GM12878 (cell line): Measurements from ENCODE around the gene C6orf52. TPM values are rescaled to one million over a fixed set of nuclear protein-coding genes. Genes with fewer than 3 reads are reported as not detected.

ENCODE experiments used
- ATAC-seq: fragments of 200-7000 bp; cut with Tn5 transposase; 3 replicates; pipeline ENCODE4 v1.9.1; 2020; ENCODE audit warnings: mild to moderate bottlenecking, moderate library complexity
- BruUV-seq: library from RNA; stranded (reverse); fragments of 400-500 nt; replicated peaks from 2 replicates; lab custom pipeline; 2021; lab: Mats Ljungman, UMichigan
- CTCF ChIA-PET: fragments of 300-600 bp; sonication (Branson Sonifier 250); formaldehyde crosslinking; extraction: SDS; loops from one replicate; lab custom pipeline; 2021; ENCODE audit warnings: inconsistent platforms; lab: Yijun Ruan, JAX
- POLR2A ChIA-PET: fragments of 350-600 bp; formaldehyde crosslinking; extraction: SDS; loops from one replicate; lab custom pipeline; 2021; ENCODE audit warnings: inconsistent platforms; lab: Charles Lee
- RAD21 ChIA-PET: fragments of 300-600 bp; sonication (Branson Sonifier 250); formaldehyde crosslinking; loops from one replicate; lab custom pipeline; 2023; ENCODE audit warnings: antibody characterized with exemption; ENCODE audit not compliant: unreplicated experiment; lab: Charles Lee
- SMC1A ChIA-PET: fragments of 300-600 bp; sonication (Branson Sonifier 250); formaldehyde crosslinking; loops from one replicate; lab custom pipeline; 2023; ENCODE audit not compliant: unreplicated experiment, uncharacterized antibody; lab: Charles Lee
- DNase-seq: peaks from one replicate; pipeline ENCODE4 v3.0.0-alpha.2; 2011; ENCODE audit warnings: low read depth, low spot score
- FAIRE-seq: peaks from 3 replicates; lab custom pipeline; 2011; peaks lifted over from hg19 to GRCh38; lab: Jason Lieb, UNC
- H2AFZ ChIP-seq: 2 replicates; pipeline ENCODE4 v1.6.0; 2011; ENCODE audit warnings: low read depth, low read length, control low read depth; ENCODE audit not compliant: control insufficient read depth
- H3K27ac ChIP-seq: 2 replicates; pipeline ENCODE4 v1.5.1; 2011; ENCODE audit warnings: control low read depth; ENCODE audit not compliant: control insufficient read depth, insufficient read depth
- H3K27me3 ChIP-seq, 2 experiments: replicated peaks in 1 of 2; 2 replicates each; pipeline versions ENCODE4 v1.6.0 to v1.6.1; 2011; ENCODE audit warnings: low read length in 1 of 2; ENCODE audit not compliant: control insufficient read depth in 2 of 2, insufficient read depth in 2 of 2
- H3K36me3 ChIP-seq, 2 experiments: 2 replicates each; pipeline ENCODE4 v1.5.1; 2011; ENCODE audit warnings: low read length in 1 of 2; ENCODE audit not compliant: control insufficient read depth in 2 of 2, insufficient read depth in 2 of 2
- H3K4me1 ChIP-seq: 2 replicates; pipeline ENCODE4 v1.6.1; 2011; ENCODE audit warnings: mild to moderate bottlenecking, low read length, moderate library complexity, mixed read lengths; ENCODE audit not compliant: control insufficient read depth, insufficient read depth
- H3K4me2 ChIP-seq: 2 replicates; pipeline ENCODE4 v1.6.0; 2011; ENCODE audit warnings: control low read depth; ENCODE audit not compliant: control insufficient read depth, insufficient read depth
- H3K4me3 ChIP-seq: fragments of 200-600 bp; sonication (generic); 2 replicates; pipeline ENCODE4 v1.5.1; 2016
- H3K79me2 ChIP-seq: 2 replicates; pipeline ENCODE4 v1.6.0; 2011; ENCODE audit warnings: low read length; ENCODE audit not compliant: control insufficient read depth, insufficient read depth
- H3K9ac ChIP-seq: 2 replicates; pipeline ENCODE4 v1.8.0; 2011; ENCODE audit warnings: low read length, control low read depth, mixed read lengths; ENCODE audit not compliant: control insufficient read depth, insufficient read depth
- H3K9me3 ChIP-seq: replicated peaks from 3 replicates; pipeline ENCODE4 v1.5.1; 2011; ENCODE audit warnings: mild to moderate bottlenecking, low read length; ENCODE audit not compliant: control insufficient read depth, insufficient read depth
- H4K20me1 ChIP-seq: 2 replicates; pipeline ENCODE4 v1.6.0; 2011; ENCODE audit not compliant: control insufficient read depth, insufficient read depth
- BMI1 ChIP-seq: fragments of 450-650 bp; IDR thresholded peaks from 2 replicates; pipeline ENCODE4 v1.6.1; 2016; ENCODE audit warnings: mild to moderate bottlenecking, moderate library complexity, borderline replicate concordance
- CHD2 ChIP-seq: IDR thresholded peaks from 2 replicates; pipeline ENCODE4 v1.6.1; 2011; ENCODE audit warnings: low read depth, low read length, improper control_type of control experiment, borderline replicate concordance
- CUX1 ChIP-seq: IDR thresholded peaks from 2 replicates; pipeline ENCODE4 v1.6.1; 2012; ENCODE audit warnings: improper control_type of control experiment, low read depth, low read length; ENCODE audit not compliant: insufficient replicate concordance
- EED ChIP-seq: sonication (generic); IDR thresholded peaks from 2 replicates; pipeline ENCODE4 v1.6.1; 2016; ENCODE audit warnings: antibody characterized with exemption, low read depth
- HCFC1 ChIP-seq: fragments of 150-350 bp; IDR thresholded peaks from 2 replicates; pipeline ENCODE4 v1.6.1; 2014; ENCODE audit warnings: low read length
- NR2C2 ChIP-seq: IDR thresholded peaks from 2 replicates; pipeline ENCODE4 v1.6.1; 2011; ENCODE audit warnings: borderline replicate concordance, low read depth; ENCODE audit not compliant: control insufficient read depth, insufficient read length
- POLR2AphosphoS5 ChIP-seq: IDR thresholded peaks from 2 replicates; pipeline ENCODE4 v1.6.1; 2011; ENCODE audit warnings: mild to moderate bottlenecking, low read length, inconsistent platforms
- SMAD5 ChIP-seq: IDR thresholded peaks from 2 replicates; pipeline ENCODE4 v1.6.1; 2016; ENCODE audit warnings: antibody characterized with exemption, low read depth
- USF1 ChIP-seq: IDR thresholded peaks from 2 replicates; pipeline ENCODE4 v1.6.1; 2011; ENCODE audit warnings: borderline replicate concordance, low read depth, mild to moderate bottlenecking, moderate library complexity, mixed read lengths, low read length; ENCODE audit not compliant: insufficient read depth; ENCODE audit errors: extremely low read length
- YY1 ChIP-seq: IDR thresholded peaks from 2 replicates; pipeline ENCODE4 v1.6.1; 2011; ENCODE audit warnings: low read depth, mild to moderate bottlenecking, low read length
- ZNF207 ChIP-seq: fragments of 450-650 bp; IDR thresholded peaks from 2 replicates; pipeline ENCODE4 v1.6.1; 2014; ENCODE audit warnings: antibody characterized with exemption, mild to moderate bottlenecking, borderline replicate concordance
- ZSCAN29 ChIP-seq: fragments of 450-650 bp; IDR thresholded peaks from 2 replicates; pipeline ENCODE4 v1.6.1; 2017; ENCODE audit warnings: mild to moderate bottlenecking, moderate library complexity
- WGBS: methylation state at CpG from one replicate; pipeline ENCODE4 v1.1.6; 2016; ENCODE audit warnings: low lambda C conversion rate; ENCODE audit not compliant: insufficient replicate concordance, insufficient coverage; ENCODE audit errors: missing lambda C conversion rate; 5-methylcytosine and 5-hydroxymethylcytosine counted together
- in situ Hi-C: fragments of 300-500 bp; cut with MboI; formaldehyde crosslinking; loops from 9 replicates; pipeline ENCODE4 v1.14.3; 2018; ENCODE audit warnings: mixed read lengths
- intact Hi-C: fragments of 100-400 bp; cut with micrococcal nuclease; formaldehyde crosslinking; loops from one replicate; pipeline ENCODE4 v1.14.2; 2022; ENCODE audit not compliant: unreplicated experiment
- polyA plus RNA-seq, 11 experiments: library from polyadenylated mRNA; depleted of rRNA in 4 of 11; unstranded in 6 of 11; stranded (reverse) in 5 of 11; fragments of >200 nt; fragmentation: Nextera tagmentation in 4 of 11; fragmentation: Illumina TruSeq in 1 of 11; extraction: Ambion mirVana in 4 of 11; extraction: Trizol in 1 of 11; gene quantifications; 1 replicate in 1 of 11; 2 replicates in 10 of 11; pipeline versions ENCODE4 v1.2.1 to v1.2.3, GENCODE V29; 2011 to 2016; ENCODE audit warnings: inconsistent platforms in 2 of 11, missing spikeins in 2 of 11, low read depth in 1 of 11
- total RNA-seq, 4 experiments: library from RNA; depleted of rRNA in 3 of 4; stranded (reverse); fragments of >200 nt in 3 of 4; fragmentation: Illumina TruSeq in 1 of 4; extraction: Trizol in 1 of 4; gene quantifications; 2 replicates each; pipeline versions ENCODE4 v1.2.1 to v1.2.3, GENCODE V29; 2013 to 2021

Gene C6orf52
- total and polyA plus RNA-seq, 10 of the 15 experiments (the other 5 are each of a cell fraction or from before 2014, with no cell fraction given), result 2.7 to 15.1 (median 4.9) TPM

- no peak overlapping the region for H3K9ac ChIP-seq
- no peak for DNase-seq
- ATAC-seq, result no peak
- H3K27ac ChIP-seq, result no peak overlapping the region
- FAIRE-seq, result no peak
- H3K4me1 ChIP-seq, result no peaks in the 10 kb centered on the region
- in situ Hi-C loops, result no loop called here
- intact Hi-C loops, result no loop called here
- no peaks in the 10 kb centered on the region; the same call in 2 of the 3 replicates for H3K9me3 ChIP-seq
- SMC1A ChIA-PET, result no interaction called here
- H3K79me2 ChIP-seq, result no peaks in the 10 kb centered on the region
- POLR2A ChIA-PET, result interaction anchor here (0.6 kb wide), 1 partner anchor 472 kb away, joined by 3 read pairs; no protein-coding TSS in a partner anchor
- CTCF ChIA-PET, result no interaction called here
- no peak overlapping the region for H2AFZ ChIP-seq
- TF ChIP-seq EED (no peak), CHD2 (no peak), ZNF207 (no peak), HCFC1 (no peak)
- TF ChIP-seq, all 136 proteins: peak for 0
- Histone ChIP-seq H4K20me1 (no peaks in the 10 kb centered on the region), H3K4me3 (no peak overlapping the region), H3K36me3 (no peaks in the 10 kb centered on the region), H3K4me2 (no peak overlapping the region), H3K27me3 (no peaks in the 10 kb centered on the region)
- RAD21 ChIA-PET, result no interaction called here
- BruUV-seq, result no TSS peak
These were observed 45.6 kb upstream of the C6orf52 start for GRCh38 chr6:10740061-10740460.

GRCh38 chr6:10736731-10737130 is 42.3 kb upstream of the C6orf52 start:
- ATAC-seq (no peak), FAIRE-seq (no peak), DNase-seq (no peak)
- no peaks in the 10 kb centered on the region for H4K20me1 ChIP-seq
- in situ Hi-C loops, result no loop called here
- H3K27ac ChIP-seq, result no peak overlapping the region
- no peaks in the 10 kb centered on the region for H3K4me1 ChIP-seq
- H3K4me3 ChIP-seq, result no peak overlapping the region
- intact Hi-C loops, result no loop called here
- CTCF ChIA-PET, result interaction anchor here (0.6 kb wide), 1 partner anchor 14 kb away, joined by 3 read pairs; no protein-coding TSS in a partner anchor
- H3K9me3 ChIP-seq, result no peaks in the 10 kb centered on the region; the same call in 2 of the 3 replicates
- no TSS peak for BruUV-seq
- WGBS, result 100% methylated on average over 2 of the region's 2 CpGs
- H2AFZ ChIP-seq, result no peak overlapping the region
- H3K27me3 ChIP-seq, result no peaks in the 10 kb centered on the region
- POLR2A ChIA-PET, result no interaction called here
- H3K79me2 ChIP-seq, result no peaks in the 10 kb centered on the region
- H3K36me3 ChIP-seq, result peaks cover 0 to 2% of the 10 kb centered on the region in 2 experiments; a peak in 1 of 4 replicates
- no peak overlapping the region for H3K9ac ChIP-seq
- RAD21 ChIA-PET, result no interaction called here
- SMC1A ChIA-PET, result interaction anchor here (0.5 to 2.9 kb wide), 2 partner anchors 11 to 960 kb away, joined by 4 to 19 read pairs; partner anchors contain the start of gene TMEM14B
- H3K4me2 ChIP-seq, result no peak overlapping the region
- TF ChIP-seq USF1, result no peak
- no peak for TF ChIP-seq ZSCAN29
- TF ChIP-seq YY1, result no peak
- TF ChIP-seq SMAD5, result no peak
- TF ChIP-seq BMI1, result no peak
- TF ChIP-seq CUX1, result no peak
- no peak for TF ChIP-seq NR2C2
- TF ChIP-seq POLR2AphosphoS5, result no peak
